H1 (cell line): ENCODE data around the gene FAM171A1. TPM values are rescaled to one million over a fixed set of nuclear protein-coding genes. Genes with fewer than 3 reads are reported as not detected.

Experiments
- CTCF ChIA-PET: fragments of 300-600 bp; sonication (Branson Sonifier 250); formaldehyde crosslinking; loops from one replicate; lab custom pipeline; 2021; ENCODE audit not compliant: partially characterized antibody; lab: Charles Lee
- POLR2A ChIA-PET: fragments of 300-600 bp; sonication (Branson Sonifier 250); formaldehyde crosslinking; loops from one replicate; lab custom pipeline; 2021; ENCODE audit warnings: inconsistent platforms; ENCODE audit not compliant: partially characterized antibody; lab: Charles Lee
- DNase-seq, 2 experiments: peaks; one replicate each; pipeline versions ENCODE4 v3.0.0 to v3.0.0-alpha.2; 2010 to 2022; ENCODE audit warnings: low spot score in 2 of 2, low read depth in 1 of 2, mixed read lengths in 1 of 2
- FAIRE-seq: peaks from 2 replicates; lab custom pipeline; 2011; peaks lifted over from hg19 to GRCh38; lab: Jason Lieb, UNC
- H2AFZ ChIP-seq: 2 replicates; pipeline ENCODE4 v1.8.1; 2012; ENCODE audit warnings: low read length, inconsistent platforms
- H2AK5ac ChIP-seq: 2 replicates; pipeline ENCODE4 v1.6.1; 2013; ENCODE audit warnings: low read depth, low read length
- H2BK120ac ChIP-seq: replicated peaks from 2 replicates; pipeline ENCODE3; 2013; ENCODE audit warnings: low read depth, low read length, inconsistent platforms
- H2BK12ac ChIP-seq: 2 replicates; pipeline ENCODE4 v1.6.1; 2013; ENCODE audit warnings: low read depth, low read length
- H2BK15ac ChIP-seq: 2 replicates; pipeline ENCODE4 v1.6.1; 2013; ENCODE audit warnings: low read length
- H2BK20ac ChIP-seq: 2 replicates; pipeline ENCODE4 v1.6.1; 2013; ENCODE audit warnings: low read length
- H2BK5ac ChIP-seq: 2 replicates; pipeline ENCODE4 v1.6.1; 2013; ENCODE audit warnings: low read depth, low read length
- H3K14ac ChIP-seq: 2 replicates; pipeline ENCODE4 v1.6.1; 2013; ENCODE audit warnings: inconsistent platforms; ENCODE audit not compliant: insufficient read length
- H3K18ac ChIP-seq: 2 replicates; pipeline ENCODE4 v1.6.1; 2013; ENCODE audit warnings: low read length; ENCODE audit errors: extremely low read depth
- H3K23ac ChIP-seq: 2 replicates; pipeline ENCODE4 v1.6.1; 2013; ENCODE audit warnings: inconsistent platforms; ENCODE audit not compliant: insufficient read length
- H3K23me2 ChIP-seq: 2 replicates; pipeline ENCODE4 v1.6.1; 2013; ENCODE audit warnings: low read depth, low read length
- H3K27ac ChIP-seq: 2 replicates; pipeline ENCODE4 v1.6.1; 2011; ENCODE audit warnings: low read depth, low read length, inconsistent platforms
- H3K27me3 ChIP-seq, 4 experiments: replicated peaks in 1 of 4; 1 replicate in 1 of 4; 2 replicates in 3 of 4; pipeline versions ENCODE4 v1.6.1 to v1.8.1; 2011 to 2013; ENCODE audit warnings: low read length in 3 of 4, mild to moderate bottlenecking in 3 of 4, inconsistent platforms in 2 of 4, mixed read lengths in 2 of 4, moderate library complexity in 1 of 4; ENCODE audit not compliant: control insufficient read depth in 3 of 4, insufficient read depth in 3 of 4; ENCODE audit errors: extremely low read depth in 1 of 4
- H3K36me3 ChIP-seq, 4 experiments: 2 replicates each; pipeline versions ENCODE4 v1.6.1 to v1.8.1; 2011 to 2013; ENCODE audit warnings: mild to moderate bottlenecking in 4 of 4, low read length in 3 of 4, moderate library complexity in 2 of 4, control low read depth in 1 of 4, inconsistent platforms in 1 of 4; ENCODE audit not compliant: insufficient read depth in 4 of 4, control insufficient read depth in 2 of 4
- H3K4ac ChIP-seq: replicated peaks from 2 replicates; pipeline ENCODE3; 2013; ENCODE audit warnings: low read length, low read depth, mixed read lengths, inconsistent platforms; ENCODE audit not compliant: insufficient read length
- H3K4me1 ChIP-seq, 4 experiments: replicated peaks in 1 of 4; 1 replicate in 1 of 4; 2 replicates in 3 of 4; pipeline versions ENCODE4 v1.6.1 to v1.8.1; 2011 to 2013; ENCODE audit warnings: low read length in 3 of 4, inconsistent platforms in 2 of 4, mixed read lengths in 1 of 4; ENCODE audit not compliant: insufficient read depth in 4 of 4, control insufficient read depth in 3 of 4
- H3K4me2 ChIP-seq, 2 experiments: 2 replicates each; pipeline versions ENCODE4 v1.6.1 to v1.8.1; 2011 to 2013; ENCODE audit warnings: low read depth in 2 of 2, low read length in 2 of 2, control low read depth in 1 of 2, inconsistent platforms in 1 of 2, mild to moderate bottlenecking in 1 of 2; ENCODE audit not compliant: insufficient read depth in 1 of 2
- H3K4me3 ChIP-seq, 4 experiments: fragments of 200-600, 300-600 bp in 1 of 4; sonication (generic), shearing (Covaris generic), sonication (Bioruptor Twin) in 1 of 4; 2 replicates each; pipeline versions ENCODE4 v1.5.1 to v1.8.1; 2011 to 2016; ENCODE audit warnings: low read length in 4 of 4, low read depth in 3 of 4, control low read depth in 2 of 4, inconsistent platforms in 2 of 4, mild to moderate bottlenecking in 2 of 4, mixed read lengths in 1 of 4, moderate library complexity in 1 of 4; ENCODE audit not compliant: insufficient read depth in 2 of 4; ENCODE audit errors: extremely low read depth in 1 of 4
- H3K56ac ChIP-seq: replicated peaks from 2 replicates; pipeline ENCODE3; 2013; ENCODE audit warnings: low read depth, mild to moderate bottlenecking, mixed read lengths, low read length, inconsistent platforms; ENCODE audit not compliant: insufficient read length
- H3K79me1 ChIP-seq: 2 replicates; pipeline ENCODE4 v1.6.1; 2013; ENCODE audit warnings: low read depth, low read length, control low read depth
- H3K79me2 ChIP-seq, 2 experiments: 2 replicates each; pipeline versions ENCODE4 v1.6.1 to v1.8.1; 2012 to 2013; ENCODE audit warnings: low read length in 2 of 2, mild to moderate bottlenecking in 2 of 2, inconsistent platforms in 1 of 2; ENCODE audit not compliant: insufficient read depth in 2 of 2, control insufficient read depth in 1 of 2
- H3K9ac ChIP-seq, 4 experiments: replicated peaks in 1 of 4; 1 replicate in 1 of 4; 2 replicates in 3 of 4; pipeline versions ENCODE4 v1.6.1 to v1.8.1; 2011 to 2013; ENCODE audit warnings: low read depth in 3 of 4, low read length in 3 of 4, control low read depth in 2 of 4, mild to moderate bottlenecking in 2 of 4, moderate library complexity in 2 of 4, inconsistent platforms in 1 of 4; ENCODE audit errors: extremely low read depth in 1 of 4
- H3K9me3 ChIP-seq, 2 experiments: 2 replicates each; pipeline versions ENCODE4 v1.6.1 to v1.8.1; 2012 to 2013; ENCODE audit warnings: mild to moderate bottlenecking in 2 of 2, moderate library complexity in 2 of 2, control low read depth in 1 of 2, inconsistent platforms in 1 of 2, low read depth in 1 of 2, low read length in 1 of 2, mixed read lengths in 1 of 2; ENCODE audit not compliant: insufficient read depth in 2 of 2
- H4K20me1 ChIP-seq, 2 experiments: replicated peaks in 1 of 2; 2 replicates each; pipeline versions ENCODE3 to v1.8.1; 2011 to 2013; ENCODE audit warnings: inconsistent platforms in 2 of 2, low read length in 2 of 2, mild to moderate bottlenecking in 1 of 2; ENCODE audit not compliant: insufficient read depth in 2 of 2, control insufficient read depth in 1 of 2
- H4K5ac ChIP-seq: 2 replicates; pipeline ENCODE4 v1.6.1; 2013; ENCODE audit warnings: low read length, low read depth, mixed read lengths, inconsistent platforms; ENCODE audit not compliant: insufficient read length
- H4K8ac ChIP-seq: 2 replicates; pipeline ENCODE4 v1.8.0; 2013; ENCODE audit warnings: mild to moderate bottlenecking, moderate library complexity, low read length, inconsistent platforms; ENCODE audit not compliant: insufficient read depth; ENCODE audit errors: extremely low read depth
- H4K91ac ChIP-seq: replicated peaks from 2 replicates; pipeline ENCODE3; 2013; ENCODE audit warnings: low read length, mixed read lengths, inconsistent platforms; ENCODE audit not compliant: insufficient read length
- RNF2 ChIP-seq: fragments of 200-900, 300-1000 bp; sonication (generic); IDR thresholded peaks from 2 replicates; pipeline ENCODE4 v1.7.1; 2016; ENCODE audit warnings: borderline replicate concordance, low read depth, mild to moderate bottlenecking, antibody characterized with exemption, low read length; ENCODE audit not compliant: poor library complexity, severe bottlenecking; ENCODE audit errors: missing control alignments
- WGBS, 2 experiments: shearing (Covaris generic) in 1 of 2; methylation state at CpG; one replicate each; pipeline versions ENCODE4 v1.1.6 to v1.1.7; 2013 to 2015; ENCODE audit warnings: low lambda C conversion rate in 2 of 2, mixed read lengths in 2 of 2, inconsistent platforms in 1 of 2, low coverage in 1 of 2, missing lambda C conversion rate in 1 of 2; ENCODE audit not compliant: insufficient replicate concordance in 2 of 2, insufficient coverage in 1 of 2, insufficient read length in 1 of 2; ENCODE audit errors: extremely low coverage in 1 of 2, missing lambda C conversion rate in 1 of 2; 5-methylcytosine and 5-hydroxymethylcytosine counted together
- polyA plus RNA-seq, 7 experiments: library from polyadenylated mRNA; depleted of rRNA in 3 of 7; stranded (reverse) in 5 of 7; unstranded in 2 of 7; fragments of >200 nt in 5 of 7; fragments of 200-250 nt in 2 of 7; gene quantifications; 1 replicate in 5 of 7; 2 replicates in 1 of 7; 4 replicates in 1 of 7; pipeline versions ENCODE4 v1.2.1 to v1.2.3, GENCODE V29; 2011 to 2013; ENCODE audit warnings: missing spikeins in 2 of 7, mixed read lengths in 2 of 7
- total RNA-seq: library from RNA; stranded (reverse); fragmentation: NEBNext Ultra II Directional; extraction: Animal tissue kit (Norgen Biotek cat#: 25700); gene quantifications from 2 replicates; pipeline ENCODE4 v1.2.1, GENCODE V29; 2021

The FAM171A1 gene
- total and polyA plus RNA-seq, 2 of the 8 experiments (the other 6 are each of a cell fraction or from before 2014, with no cell fraction given) = 26.6 to 42.1 TPM

GRCh38 chr10:15290671-15291070, 80.4 kb downstream of the FAM171A1 start:
- Histone ChIP-seq H3K27ac (no peak overlapping the region), H2BK15ac (no peak overlapping the region), H3K23me2 (no peaks in the 10 kb centered on the region), H3K4me1 (peaks cover 0 to 7% (median 2%) of the 10 kb centered on the region in 4 experiments; a peak in 3 of 7 replicates), H3K4ac (no peak overlapping the region), H3K14ac (no peak overlapping the region), H3K79me1 (peaks cover 4% of the 10 kb centered on the region), H3K23ac (no peak overlapping the region), H3K79me2 (no peaks in the 10 kb centered on the region; a peak in 1 of 4 replicates), H4K91ac (no peak overlapping the region), H4K20me1 (peaks cover 0 to 5% of the 10 kb centered on the region in 2 experiments), H3K4me2 (no peak overlapping the region), H2BK120ac (no peak overlapping the region), H3K4me3 (no peak overlapping the region), H3K9ac (no peak overlapping the region), H3K18ac (no peak overlapping the region), H2BK20ac (no peak overlapping the region), H3K9me3 (no peaks in the 10 kb centered on the region), H2BK12ac (no peak overlapping the region), H2BK5ac (no peak overlapping the region), H2AK5ac (no peak overlapping the region), H2AFZ (no peak overlapping the region), H3K27me3 (no peaks in the 10 kb centered on the region), H3K36me3 (no peaks in the 10 kb centered on the region), H4K8ac (no peak overlapping the region), H3K56ac (no peak overlapping the region), H4K5ac (no peak overlapping the region)
- ChIA-PET CTCF (interaction anchor here (0.5 to 2.2 kb wide), 7 partner anchors 9 to 129 kb away, joined by 3 to 8 read pairs (median 4); no protein-coding TSS in a partner anchor), POLR2A (no interaction called here)
- no peak for FAIRE-seq
- 86% methylated on average over 7 of the region's 7 CpGs; no CpG with 5 or more reads in 1 of the 2 experiments for WGBS, 2 experiments
- no peak for DNase-seq
- no peak for TF ChIP-seq RNF2
